GM12874 (cell line): Measurements from ENCODE around the gene TMEM52.

ENCODE experiments used
- TF ChIP-seq, protein P1 (sequence below): IDR thresholded peaks from 2 replicates; pipeline ENCODE4 v1.5.1; 2011; ENCODE audit warnings: low read depth, mild to moderate bottlenecking, control low read depth, low read length, moderate library complexity; ENCODE audit not compliant: insufficient read depth

TMEM52 gene

DNA sequence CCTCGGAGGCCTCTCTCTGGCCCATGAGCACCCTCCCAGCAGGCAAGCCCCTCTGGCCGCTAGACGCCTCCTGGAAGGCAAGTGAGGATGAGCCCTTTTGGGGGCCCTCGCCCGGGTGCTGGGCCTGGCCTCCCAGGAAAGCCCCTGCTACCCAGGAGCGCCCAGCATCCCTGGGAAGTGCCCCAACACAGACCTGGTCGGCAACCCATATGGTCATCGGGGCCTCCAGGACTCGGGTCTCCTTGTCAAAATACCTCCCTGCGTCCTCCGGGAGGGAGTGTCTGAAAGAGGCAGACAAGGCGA lies 21.0 kb upstream of the TMEM52 start:
- TF ChIP-seq, protein P1, sequence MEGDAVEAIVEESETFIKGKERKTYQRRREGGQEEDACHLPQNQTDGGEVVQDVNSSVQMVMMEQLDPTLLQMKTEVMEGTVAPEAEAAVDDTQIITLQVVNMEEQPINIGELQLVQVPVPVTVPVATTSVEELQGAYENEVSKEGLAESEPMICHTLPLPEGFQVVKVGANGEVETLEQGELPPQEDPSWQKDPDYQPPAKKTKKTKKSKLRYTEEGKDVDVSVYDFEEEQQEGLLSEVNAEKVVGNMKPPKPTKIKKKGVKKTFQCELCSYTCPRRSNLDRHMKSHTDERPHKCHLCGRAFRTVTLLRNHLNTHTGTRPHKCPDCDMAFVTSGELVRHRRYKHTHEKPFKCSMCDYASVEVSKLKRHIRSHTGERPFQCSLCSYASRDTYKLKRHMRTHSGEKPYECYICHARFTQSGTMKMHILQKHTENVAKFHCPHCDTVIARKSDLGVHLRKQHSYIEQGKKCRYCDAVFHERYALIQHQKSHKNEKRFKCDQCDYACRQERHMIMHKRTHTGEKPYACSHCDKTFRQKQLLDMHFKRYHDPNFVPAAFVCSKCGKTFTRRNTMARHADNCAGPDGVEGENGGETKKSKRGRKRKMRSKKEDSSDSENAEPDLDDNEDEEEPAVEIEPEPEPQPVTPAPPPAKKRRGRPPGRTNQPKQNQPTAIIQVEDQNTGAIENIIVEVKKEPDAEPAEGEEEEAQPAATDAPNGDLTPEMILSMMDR = no peak

DNA sequence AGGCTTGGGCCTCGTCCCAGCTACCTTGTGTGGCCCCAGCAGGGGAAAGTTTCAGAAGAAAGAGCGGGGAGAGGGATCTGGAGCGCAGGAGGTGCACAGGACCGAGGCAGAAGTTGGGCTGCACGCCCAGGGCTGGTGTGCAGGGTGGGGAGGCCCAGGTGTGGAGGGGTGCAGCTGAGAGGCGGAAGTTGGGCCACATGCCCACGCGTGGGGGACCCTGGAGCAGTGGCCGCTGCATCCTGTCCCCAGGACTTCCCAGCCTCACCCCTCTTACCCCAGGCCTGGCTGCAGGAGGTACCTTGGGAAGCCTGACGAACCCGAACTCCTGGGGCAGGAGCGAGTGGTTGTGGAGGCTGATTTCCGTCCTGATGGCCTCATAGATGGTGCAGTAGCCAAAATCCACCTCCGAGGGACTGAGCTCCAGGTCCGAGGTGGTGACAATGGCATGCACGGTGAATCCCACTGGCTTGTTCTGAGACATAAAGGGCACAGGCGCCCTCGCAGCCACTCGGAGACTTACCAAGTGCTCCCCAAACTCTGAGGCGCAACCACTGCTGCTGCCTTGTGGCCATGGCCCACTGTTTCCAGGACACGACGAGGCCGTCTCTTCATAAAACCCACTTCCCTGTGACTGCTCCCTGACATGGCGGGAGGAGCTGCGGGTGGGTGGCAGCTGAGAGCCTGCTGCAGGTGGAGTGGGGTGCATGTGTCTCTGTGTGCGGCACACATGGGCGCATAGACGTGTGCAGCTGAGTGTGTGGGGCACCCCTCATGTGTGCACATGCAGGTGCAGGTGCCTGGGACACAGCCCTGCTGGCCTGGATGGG lies 20.4 kb upstream of the TMEM52 start:
- TF ChIP-seq, protein P1 = no peak

- TF ChIP-seq, protein P1 = no peak
Measured at GRCh38 chr1:1938613-1939295, 19.7 kb upstream of the TMEM52 start.

DNA sequence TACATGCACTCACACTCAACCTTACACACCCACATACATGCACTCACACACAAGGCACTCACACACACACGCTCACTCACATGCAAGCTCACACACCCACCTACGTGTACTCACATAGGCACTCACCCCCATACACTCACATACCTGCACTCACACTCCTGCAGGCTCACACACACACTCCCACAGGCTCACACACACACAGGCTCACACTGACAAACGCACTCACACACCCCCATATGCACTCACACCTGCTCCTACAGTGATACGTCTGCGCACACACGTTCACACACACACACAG lies 19.1 kb upstream of the TMEM52 start:
- TF ChIP-seq, protein P1 = no peak

DNA sequence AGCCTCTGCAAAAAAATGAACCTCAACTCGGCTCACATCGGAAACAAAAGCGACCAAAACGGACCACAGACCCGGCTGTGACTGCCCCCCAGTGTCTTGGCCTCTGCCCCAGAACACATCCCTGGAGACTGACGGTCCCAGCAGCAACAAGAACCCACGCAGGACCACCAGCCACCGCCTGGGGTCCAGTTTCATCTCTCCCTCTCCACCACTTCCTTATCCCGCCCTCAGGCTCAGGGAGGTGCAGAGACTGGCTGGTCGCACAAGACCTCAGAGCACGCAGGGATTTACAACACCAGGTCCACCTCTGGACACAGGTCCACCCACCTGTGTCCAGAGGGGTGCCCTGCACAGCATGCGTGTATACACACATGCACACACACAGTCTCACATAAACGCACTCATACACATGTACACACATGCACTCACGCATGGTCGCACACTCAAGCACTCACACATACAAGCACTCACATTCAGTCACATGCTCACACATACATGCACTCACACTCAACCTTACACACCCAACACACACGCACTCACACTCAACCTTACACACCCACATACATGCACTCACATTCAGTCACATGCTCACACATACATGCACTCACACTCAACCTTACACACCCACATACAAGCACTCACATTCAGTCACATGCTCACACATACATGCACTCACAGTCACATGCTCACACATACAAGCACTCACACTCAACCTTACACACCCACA lies 18.6 kb upstream of the TMEM52 start:
- TF ChIP-seq, protein P1 = no peak

GRCh38 chr1:1937061-1937460 lies 18.0 kb upstream of the TMEM52 start:
- TF ChIP-seq, protein P1 = no peak
